Measurements from ENCODE around the gene E2F4.
A peak's percentile ranks its signal among the peaks of the same experiment; 100 is the strongest.

Gene E2F4

GRCh38 chr16:67208154-67208896, 16.4 kb downstream of the E2F4 start:
- no peak for DNase-seq (ENCODE audit: low read depth)

- no peak for DNase-seq (ENCODE audit: low read depth)
Measured at GRCh38 chr16:67209565-67209964, 17.6 kb downstream of the E2F4 start.

- no peak for DNase-seq (ENCODE audit: low read depth)
Measured at GRCh38 chr16:67210069-67210937, 18.3 kb downstream of the E2F4 start.

GRCh38 chr16:67211674-67212073, 19.7 kb downstream of the E2F4 start:
- no peak for DNase-seq (ENCODE audit: low read depth)

- DNase-seq (ENCODE audit: low read depth): no peak
Measured at GRCh38 chr16:67212766-67213165, 20.8 kb downstream of the E2F4 start.

GRCh38 chr16:67213197-67214019, 21.5 kb downstream of the E2F4 start:
- no peak for DNase-seq (ENCODE audit: low read depth)

- DNase-seq (ENCODE audit: low read depth): no peak
Measured at GRCh38 chr16:67215706-67216105, 23.8 kb downstream of the E2F4 start.

- no peak for DNase-seq (ENCODE audit: low read depth)
Measured at GRCh38 chr16:67216612-67217490, 24.9 kb downstream of the E2F4 start.

GRCh38 chr16:67223992-67224391, 32.0 kb downstream of the E2F4 start:
- no peak for DNase-seq (ENCODE audit: low read depth)

- DNase-seq (ENCODE audit: low read depth): no peak
Measured at GRCh38 chr16:67226295-67226803, 34.4 kb downstream of the E2F4 start.

GRCh38 chr16:67226804-67227566, 35.0 kb downstream of the E2F4 start, which contains the start of gene TMEM208:
Gene TMEM208 (plus strand): TSS chr16:67227130. CDS start chr16:67227219, 89 bp downstream.
- DNase-seq (ENCODE audit: low read depth): peak; percentile 94

- DNase-seq (ENCODE audit: low read depth): no peak
Measured at GRCh38 chr16:67227567-67227921, 35.6 kb downstream of the E2F4 start.

- no peak for DNase-seq (ENCODE audit: low read depth)
Measured at GRCh38 chr16:67228034-67228785, 36.3 kb downstream of the E2F4 start.

GRCh38 chr16:67228905-67229304, 37.0 kb downstream of the E2F4 start:
- no peak for DNase-seq (ENCODE audit: low read depth)

- DNase-seq (ENCODE audit: low read depth): no peak
Measured at GRCh38 chr16:67229906-67230808, 38.2 kb downstream of the E2F4 start.

GRCh38 chr16:67230809-67231660, 39.1 kb downstream of the E2F4 start:
- DNase-seq (ENCODE audit: low read depth): no peak

GRCh38 chr16:67233596-67233995, 41.6 kb downstream of the E2F4 start:
- no peak for DNase-seq (ENCODE audit: low read depth)

GRCh38 chr16:67234180-67234597, 42.2 kb downstream of the E2F4 start:
- DNase-seq (ENCODE audit: low read depth): no peak
